HG03039 (cell line): ENCODE results near the gene TRRAP.
"Not testable (repeated sequence)": the region's sequence is repeated elsewhere in the genome, so short reads cannot be mapped to it uniquely, and the experiment has no call there.

Source experiments
- ATAC-seq: cut with Tn5 transposase; IDR thresholded peaks from one replicate; pipeline ENCODE4 v1.9.1; 2021; ENCODE audit warnings: mild to moderate bottlenecking, moderate library complexity; ENCODE audit not compliant: unreplicated experiment

Gene TRRAP

GRCh38 chr7:98878365-98879197 is at the start of gene TRRAP:
Gene TRRAP, plus strand, starts transcription at chr7:98878532. Its CDS starts 2,619 bp downstream, at chr7:98881151.
- peak; percentile 71 for ATAC-seq

- ATAC-seq, result no peak
Observed at GRCh38 chr7:98830972-98831548, 47.3 kb upstream of the TRRAP start.

GRCh38 chr7:98831641-98832221 is 46.6 kb upstream of the TRRAP start:
- no peak for ATAC-seq

- no peak for ATAC-seq
Observed at GRCh38 chr7:98833022-98833421, 45.3 kb upstream of the TRRAP start.

- ATAC-seq, result no peak
Observed at GRCh38 chr7:98834949-98835348, 43.4 kb upstream of the TRRAP start.

- ATAC-seq, result no peak
Observed at GRCh38 chr7:98836811-98837629, 41.3 kb upstream of the TRRAP start.

GRCh38 chr7:98837630-98837972 is 40.7 kb upstream of the TRRAP start:
- ATAC-seq, result no peak

- no peak for ATAC-seq
Observed at GRCh38 chr7:98840096-98840495, 38.2 kb upstream of the TRRAP start.

- ATAC-seq, result no peak
Observed at GRCh38 chr7:98840722-98841121, 37.6 kb upstream of the TRRAP start.

- ATAC-seq, result no peak
Observed at GRCh38 chr7:98841179-98841997, 36.9 kb upstream of the TRRAP start.

GRCh38 chr7:98842552-98842951 is 35.8 kb upstream of the TRRAP start:
- ATAC-seq, result not testable (repeated sequence)

- no peak for ATAC-seq
Observed at GRCh38 chr7:98848918-98849317, 29.4 kb upstream of the TRRAP start.

- ATAC-seq, result no peak
Observed at GRCh38 chr7:98852826-98853225, 25.5 kb upstream of the TRRAP start.

GRCh38 chr7:98855610-98856422 is 22.5 kb upstream of the TRRAP start:
- no peak for ATAC-seq

GRCh38 chr7:98860071-98860470 is 18.3 kb upstream of the TRRAP start:
- ATAC-seq, result no peak

- no peak for ATAC-seq
Observed at GRCh38 chr7:98862203-98862602, 16.1 kb upstream of the TRRAP start.

- no peak for ATAC-seq
Observed at GRCh38 chr7:98862716-98863420, 15.5 kb upstream of the TRRAP start.

- ATAC-seq, result no peak
Observed at GRCh38 chr7:98863601-98864000, 14.7 kb upstream of the TRRAP start.
